Thyroid gland (tissue), 4 donors: ENCODE data around the gene LRP1.

Experiments
- CTCF ChIP-seq, 6 experiments: fragments of 200-600 bp in 3 of 6; fragments of 450-650 bp in 3 of 6; sonication (generic) in 3 of 6; IDR thresholded peaks; one replicate each; pipeline ENCODE4 v1.5.1; 2016 to 2019; ENCODE audit warnings: antibody characterized with exemption in 6 of 6, mild to moderate bottlenecking in 2 of 6, inconsistent platforms in 1 of 6, moderate library complexity in 1 of 6
- POLR2A ChIP-seq, 2 donors: fragments of 450-650 bp; IDR thresholded peaks; one replicate each; pipeline ENCODE4 v1.6.1; 2017; ENCODE audit warnings: antibody characterized with exemption in 2 of 2, mild to moderate bottlenecking in 2 of 2, moderate library complexity in 1 of 2

DNA sequence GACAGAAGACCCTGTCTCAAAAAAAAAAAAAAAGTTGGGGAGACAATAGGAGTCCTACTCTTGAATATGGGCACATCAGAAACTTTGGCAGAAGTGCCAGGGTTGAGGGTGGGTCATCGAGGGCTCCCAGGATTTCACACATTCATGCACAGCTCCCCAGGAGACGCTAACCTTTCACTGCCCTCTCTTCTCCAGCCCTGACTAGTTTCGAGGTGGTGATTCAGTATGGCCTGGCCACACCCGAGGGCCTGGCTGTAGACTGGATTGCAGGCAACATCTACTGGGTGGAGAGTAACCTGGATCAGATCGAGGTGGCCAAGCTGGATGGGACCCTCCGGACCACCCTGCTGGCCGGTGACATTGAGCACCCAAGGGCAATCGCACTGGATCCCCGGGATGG lies 48.6 kb downstream of the LRP1 start:
- TF ChIP-seq CTCF (IDR thresholded peaks at IDR 0.05) (no peak), POLR2A (IDR thresholded peaks at IDR 0.05) (no peak)
